ENCODE measurements around the gene BFAR. TPM values are rescaled to one million over a fixed set of nuclear protein-coding genes. Genes with fewer than 3 reads are reported as not detected.
A peak's percentile ranks its signal among the peaks of the same experiment; 100 is the strongest.

BFAR gene
- polyA plus RNA-seq, 1 donor (not counting 4 experiments of a cell fraction or from before 2014, with no cell fraction given) = 92.3 TPM

DNA sequence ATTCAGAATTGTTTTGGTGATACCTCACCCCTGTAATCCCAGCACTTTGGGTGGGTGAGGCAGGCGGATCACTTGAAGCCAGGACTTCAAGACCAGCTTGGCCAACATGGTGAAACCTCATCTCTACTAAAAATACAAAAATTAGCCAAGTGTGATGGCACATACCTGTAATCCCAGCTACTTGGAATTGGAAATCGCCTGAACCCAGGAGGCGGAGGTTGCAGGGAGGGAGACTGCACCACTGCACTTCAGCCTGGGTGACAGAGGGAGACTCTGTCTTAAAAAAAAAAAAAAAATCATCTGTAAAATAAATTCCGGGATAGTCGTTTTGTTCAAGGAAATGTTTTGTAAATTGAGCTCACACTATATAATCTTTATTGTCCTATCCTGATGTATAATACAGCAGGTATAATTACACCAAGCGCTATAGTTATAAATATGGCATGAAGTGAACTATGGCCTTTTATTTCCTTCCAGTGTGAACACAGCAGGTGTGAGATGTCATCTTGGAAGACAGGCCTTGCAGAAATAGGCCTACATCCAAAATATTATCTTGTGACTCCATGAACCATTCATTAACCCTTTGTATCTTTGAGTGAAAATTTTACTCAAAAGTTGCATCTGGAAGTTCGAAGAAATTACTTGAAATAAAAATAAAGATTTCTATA is 35.9 kb downstream of the BFAR start:
- DNase-seq (ENCODE audit: low read depth, low spot score) (no peak), FAIRE-seq (no peak)
- Histone ChIP-seq H3K9ac (ENCODE audit: control insufficient read depth, extremely low read depth, insufficient read depth, low read length) (no peak overlapping the region), H2AFZ (ENCODE audit: control insufficient read depth, low read length) (no peak overlapping the region), H3K79me2 (ENCODE audit: control insufficient read depth, insufficient read depth, low read length) (no peaks in the 10 kb centered on the region), H3K4me2 (ENCODE audit: control insufficient read depth, extremely low read depth, insufficient read depth, low read depth, low read length) (no peak overlapping the region), H4K20me1 (ENCODE audit: control insufficient read depth, extremely low read depth, insufficient read depth, low read length) (no peaks in the 10 kb centered on the region), H3K36me3 (ENCODE audit: control insufficient read depth in 2 of 2, extremely low read depth in 1 of 2, insufficient read depth in 2 of 2, low read length in 2 of 2) (peaks cover 20 to 34% of the 10 kb centered on the region in 2 experiments), H3K9me1 (ENCODE audit: control insufficient read depth, extremely low read depth, insufficient read depth, low read length) (no peaks in the 10 kb centered on the region), H3K27me3 (ENCODE audit: control insufficient read depth, extremely low read depth, insufficient read depth, low read length) (no peaks in the 10 kb centered on the region), H3K4me3 (ENCODE audit: control insufficient read depth in 2 of 3, extremely low read depth in 1 of 3, insufficient read depth in 2 of 3, low read depth in 1 of 3, low read length in 3 of 3) (no peak overlapping the region), H3K27ac (ENCODE audit: control insufficient read depth, insufficient read depth, low read length) (no peak overlapping the region), H3K9me3 (ENCODE audit: control insufficient read depth, low read depth, low read length) (no peaks in the 10 kb centered on the region), H3K4me1 (ENCODE audit: control insufficient read depth, extremely low read depth, insufficient read depth, low read length) (no peaks in the 10 kb centered on the region)
- TF ChIP-seq, protein P1, sequence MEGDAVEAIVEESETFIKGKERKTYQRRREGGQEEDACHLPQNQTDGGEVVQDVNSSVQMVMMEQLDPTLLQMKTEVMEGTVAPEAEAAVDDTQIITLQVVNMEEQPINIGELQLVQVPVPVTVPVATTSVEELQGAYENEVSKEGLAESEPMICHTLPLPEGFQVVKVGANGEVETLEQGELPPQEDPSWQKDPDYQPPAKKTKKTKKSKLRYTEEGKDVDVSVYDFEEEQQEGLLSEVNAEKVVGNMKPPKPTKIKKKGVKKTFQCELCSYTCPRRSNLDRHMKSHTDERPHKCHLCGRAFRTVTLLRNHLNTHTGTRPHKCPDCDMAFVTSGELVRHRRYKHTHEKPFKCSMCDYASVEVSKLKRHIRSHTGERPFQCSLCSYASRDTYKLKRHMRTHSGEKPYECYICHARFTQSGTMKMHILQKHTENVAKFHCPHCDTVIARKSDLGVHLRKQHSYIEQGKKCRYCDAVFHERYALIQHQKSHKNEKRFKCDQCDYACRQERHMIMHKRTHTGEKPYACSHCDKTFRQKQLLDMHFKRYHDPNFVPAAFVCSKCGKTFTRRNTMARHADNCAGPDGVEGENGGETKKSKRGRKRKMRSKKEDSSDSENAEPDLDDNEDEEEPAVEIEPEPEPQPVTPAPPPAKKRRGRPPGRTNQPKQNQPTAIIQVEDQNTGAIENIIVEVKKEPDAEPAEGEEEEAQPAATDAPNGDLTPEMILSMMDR (optimal IDR thresholded peaks at IDR 0.05 in 1 of 3, IDR thresholded peaks at IDR 0.05 in 1 of 3, conservative IDR thresholded peaks at IDR 0.05 in 1 of 3; ENCODE audit: extremely low read depth in 1 of 3, insufficient read depth in 2 of 3, low read length in 3 of 3) = no peak
- no peak for TF ChIP-seq EZH2 (IDR thresholded peaks at IDR 0.05; ENCODE audit: low read length)
- dilution Hi-C loops (cut with MboI; ENCODE audit: extremely low pct_ligation_motif_present, low sequenced_read_pairs) = no loop called here

DNA sequence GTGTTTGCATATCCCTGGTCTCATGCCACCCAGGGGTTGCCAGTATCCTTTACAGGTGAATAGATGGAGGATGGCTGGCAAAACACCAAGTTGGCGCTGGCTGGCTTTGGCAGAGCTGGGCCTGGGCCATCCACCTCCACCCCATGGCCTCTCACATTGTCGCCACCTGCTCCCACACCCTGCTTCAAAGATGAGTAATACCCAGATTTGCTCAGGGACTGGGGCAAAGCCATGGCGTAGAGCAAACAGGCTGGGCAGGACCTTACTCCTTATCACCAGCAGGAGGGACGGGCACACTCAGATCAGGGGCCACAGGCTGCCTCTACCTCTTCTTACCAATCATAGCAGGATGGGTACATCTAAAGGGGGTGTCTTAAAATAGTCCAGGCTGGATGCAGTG is 37.0 kb downstream of the BFAR start:
- Histone ChIP-seq H3K9me3 (ENCODE audit: control insufficient read depth, low read depth, low read length) (no peaks in the 10 kb centered on the region), H3K4me3 (ENCODE audit: control insufficient read depth in 2 of 3, extremely low read depth in 1 of 3, insufficient read depth in 2 of 3, low read depth in 1 of 3, low read length in 3 of 3) (no peak overlapping the region), H3K36me3 (ENCODE audit: control insufficient read depth in 2 of 2, extremely low read depth in 1 of 2, insufficient read depth in 2 of 2, low read length in 2 of 2) (peaks cover 19 to 27% of the 10 kb centered on the region in 2 experiments), H3K4me2 (ENCODE audit: control insufficient read depth, extremely low read depth, insufficient read depth, low read depth, low read length) (no peak overlapping the region), H3K27ac (ENCODE audit: control insufficient read depth, insufficient read depth, low read length) (no peak overlapping the region), H4K20me1 (ENCODE audit: control insufficient read depth, extremely low read depth, insufficient read depth, low read length) (no peaks in the 10 kb centered on the region), H3K27me3 (ENCODE audit: control insufficient read depth, extremely low read depth, insufficient read depth, low read length) (no peaks in the 10 kb centered on the region), H3K9ac (ENCODE audit: control insufficient read depth, extremely low read depth, insufficient read depth, low read length) (no peak overlapping the region), H2AFZ (ENCODE audit: control insufficient read depth, low read length) (no peak overlapping the region), H3K9me1 (ENCODE audit: control insufficient read depth, extremely low read depth, insufficient read depth, low read length) (no peaks in the 10 kb centered on the region), H3K79me2 (ENCODE audit: control insufficient read depth, insufficient read depth, low read length) (no peaks in the 10 kb centered on the region), H3K4me1 (ENCODE audit: control insufficient read depth, extremely low read depth, insufficient read depth, low read length) (no peaks in the 10 kb centered on the region)
- no peak for DNase-seq (ENCODE audit: low read depth, low spot score)
- dilution Hi-C loops (cut with MboI; ENCODE audit: extremely low pct_ligation_motif_present, low sequenced_read_pairs) = no loop called here
- TF ChIP-seq EZH2 (IDR thresholded peaks at IDR 0.05; ENCODE audit: low read length) = no peak
- TF ChIP-seq, protein P1 (optimal IDR thresholded peaks at IDR 0.05 in 1 of 3, IDR thresholded peaks at IDR 0.05 in 1 of 3, conservative IDR thresholded peaks at IDR 0.05 in 1 of 3; ENCODE audit: extremely low read depth in 1 of 3, insufficient read depth in 2 of 3, low read length in 3 of 3) = peak in 1 of 3 experiments; percentile 9
- FAIRE-seq = no peak
